Inferior parietal cortex (tissue), 1 donor: ENCODE data around the gene PREX1.

Source experiments
- DNase-seq: peaks from one replicate; pipeline ENCODE4 v3.0.0-alpha.2; 2016; ENCODE audit errors: extremely low spot score

Gene PREX1

DNA sequence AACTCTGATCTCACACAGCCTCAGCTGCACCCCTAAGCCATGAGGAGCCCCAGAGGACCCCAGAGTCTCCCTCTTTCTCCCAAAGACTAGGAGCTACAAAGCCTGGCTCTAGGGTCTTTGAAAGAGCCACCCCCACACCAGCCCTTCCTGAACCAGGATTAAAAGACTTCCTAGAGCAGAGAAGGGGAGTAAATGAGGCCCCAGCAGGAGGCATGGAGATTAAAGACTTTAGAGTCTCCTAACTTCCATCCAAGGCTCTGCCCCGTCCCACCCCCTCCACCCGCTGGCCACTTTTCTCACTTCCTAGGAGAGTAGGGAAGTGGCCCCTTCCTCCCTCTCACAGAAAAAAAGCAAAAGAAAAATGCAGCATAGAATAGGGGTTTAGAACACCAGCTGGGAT, 1.7 kb downstream of the PREX1 start:
- no peak for DNase-seq

DNA sequence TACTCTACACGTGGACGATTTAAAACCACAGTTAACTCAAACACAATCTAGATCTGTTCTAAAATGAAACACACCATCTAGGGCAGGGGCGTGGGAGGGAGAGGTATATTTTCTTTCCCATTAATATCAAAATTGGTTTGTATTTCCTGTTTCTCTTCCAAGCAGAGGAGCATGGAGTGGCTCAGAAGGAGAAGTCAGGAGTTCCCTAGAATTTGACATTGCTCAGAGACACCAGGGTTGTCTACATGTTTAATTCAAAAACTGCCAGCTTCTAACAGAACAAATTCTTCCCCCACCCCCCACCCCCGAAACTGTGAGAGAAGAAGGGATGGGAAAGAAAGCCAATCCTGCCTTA, 2.3 kb downstream of the PREX1 start:
- DNase-seq: no peak

DNA sequence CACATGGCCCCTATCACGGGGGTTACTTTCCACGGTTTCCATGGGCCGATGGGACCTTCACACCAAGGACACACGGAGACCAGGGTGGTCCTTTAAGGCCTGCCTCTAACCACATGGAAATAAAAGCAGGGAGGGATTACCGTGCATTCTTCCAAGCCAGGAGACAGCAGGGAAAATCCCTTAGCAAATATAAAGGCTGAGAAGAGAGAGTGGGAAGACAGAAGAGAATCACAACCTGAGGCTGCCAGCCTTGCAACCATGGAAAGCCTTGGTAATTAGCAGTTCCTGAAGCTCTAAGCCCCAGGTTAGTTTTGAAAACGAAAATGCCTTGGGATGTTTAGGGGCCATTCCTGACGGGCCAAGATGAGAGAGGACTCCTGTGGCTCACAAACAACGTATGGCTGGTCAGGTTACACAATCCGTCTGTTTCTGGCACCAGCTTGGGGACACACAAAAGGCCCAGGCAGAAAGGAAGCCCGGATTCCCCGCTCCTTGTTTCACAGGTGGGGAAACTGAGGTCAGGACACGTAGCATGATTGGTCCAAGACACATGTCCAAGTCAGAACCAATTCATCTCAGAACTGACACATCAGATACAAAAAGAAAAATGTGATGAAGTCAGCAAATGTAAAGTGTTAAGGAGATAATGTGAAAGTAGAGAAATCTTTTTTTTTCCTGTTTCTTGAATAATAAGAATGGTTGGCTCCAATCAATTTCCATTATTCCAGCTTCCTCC, 2.8 kb downstream of the PREX1 start:
- no peak for DNase-seq

DNA sequence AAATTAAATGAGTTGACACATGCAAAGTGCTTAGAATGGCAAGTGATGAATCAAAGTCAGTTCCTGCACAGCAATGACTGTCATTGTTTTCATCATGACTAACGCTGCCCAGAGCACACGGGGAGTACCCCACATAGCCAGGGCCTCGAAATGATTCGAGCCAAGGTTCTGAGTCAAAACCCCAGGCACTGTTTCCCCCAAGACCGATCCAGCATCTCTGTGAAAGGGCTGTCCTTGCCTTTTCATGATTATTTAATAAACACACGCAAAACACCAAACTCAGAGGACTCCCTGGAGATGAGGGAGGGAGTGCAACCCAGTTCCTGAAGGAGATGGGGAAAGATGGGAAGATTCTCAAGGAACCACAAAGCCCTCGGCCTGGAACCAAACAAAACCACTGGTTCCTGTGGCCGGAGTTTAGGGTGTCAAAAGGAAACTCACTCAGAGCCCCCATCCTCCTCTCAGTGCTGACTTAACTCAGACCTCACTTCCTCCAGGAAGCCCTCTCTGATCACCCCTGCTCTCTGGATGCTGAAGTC, 3.8 kb downstream of the PREX1 start:
- DNase-seq: peak; percentile 48

DNA sequence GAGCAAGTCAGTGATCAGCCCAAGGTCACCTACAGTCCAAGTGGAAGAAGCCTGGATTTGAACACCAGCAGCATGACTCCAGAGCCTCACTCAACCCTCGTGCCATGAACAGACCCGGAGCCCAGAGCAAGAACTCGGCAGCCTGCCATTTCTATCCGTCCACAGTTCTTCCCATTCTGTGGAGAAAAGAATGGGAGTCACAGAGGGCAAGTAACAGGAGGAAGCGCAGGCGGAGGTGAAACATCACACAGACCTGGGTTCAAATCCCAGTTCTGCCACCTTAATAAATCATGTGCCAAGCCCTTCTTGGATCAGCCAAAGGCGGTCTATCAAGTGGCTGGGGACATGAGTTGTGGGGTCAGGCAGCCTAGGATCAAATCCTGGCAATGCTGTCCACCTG, 4.3 kb downstream of the PREX1 start:
- no peak for DNase-seq

DNA sequence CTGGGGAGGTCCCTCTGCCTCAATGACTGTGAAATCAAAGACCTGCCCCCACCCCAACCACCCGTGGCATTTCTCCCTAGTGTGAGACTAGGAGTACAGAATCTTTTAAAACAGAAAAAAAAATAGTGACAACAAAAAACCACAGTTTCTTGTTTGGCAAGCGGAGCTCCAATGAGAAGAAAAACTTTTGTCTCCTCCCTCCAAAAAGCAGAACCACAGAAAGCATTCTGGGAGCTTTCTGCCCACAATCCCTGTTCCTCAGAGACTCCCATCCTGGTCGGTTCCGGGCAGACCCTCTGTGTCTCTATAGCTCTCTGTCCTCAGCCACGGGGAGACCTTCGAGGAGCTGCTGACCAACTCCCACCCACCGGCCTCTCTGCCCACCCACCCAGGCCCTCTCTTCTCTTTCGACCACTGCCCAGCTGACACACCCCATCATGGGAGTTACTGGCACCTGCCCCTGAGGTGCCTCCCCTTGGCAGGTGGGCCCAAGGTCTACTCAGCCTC, 4.9 kb downstream of the PREX1 start:
- DNase-seq: no peak

DNA sequence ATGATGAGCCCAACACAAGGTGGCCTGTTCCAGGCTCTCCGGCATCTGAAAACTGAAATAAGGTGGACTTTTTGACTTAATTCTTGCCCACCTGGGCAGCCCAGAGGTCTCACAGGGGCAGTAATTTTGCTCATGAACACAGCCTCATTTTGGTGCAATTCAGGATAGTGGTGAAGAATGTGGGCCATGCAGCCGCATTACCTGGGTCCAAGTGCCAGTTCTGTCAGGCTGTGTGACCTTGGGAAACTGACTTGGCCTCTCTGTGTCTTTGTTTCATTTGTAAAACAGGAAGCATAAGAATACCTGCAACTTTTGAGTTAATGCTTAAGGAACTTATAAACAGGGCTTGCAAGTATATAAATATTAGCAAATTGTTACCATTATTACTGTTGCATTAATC, 5.6 kb downstream of the PREX1 start:
- DNase-seq: no peak

DNA sequence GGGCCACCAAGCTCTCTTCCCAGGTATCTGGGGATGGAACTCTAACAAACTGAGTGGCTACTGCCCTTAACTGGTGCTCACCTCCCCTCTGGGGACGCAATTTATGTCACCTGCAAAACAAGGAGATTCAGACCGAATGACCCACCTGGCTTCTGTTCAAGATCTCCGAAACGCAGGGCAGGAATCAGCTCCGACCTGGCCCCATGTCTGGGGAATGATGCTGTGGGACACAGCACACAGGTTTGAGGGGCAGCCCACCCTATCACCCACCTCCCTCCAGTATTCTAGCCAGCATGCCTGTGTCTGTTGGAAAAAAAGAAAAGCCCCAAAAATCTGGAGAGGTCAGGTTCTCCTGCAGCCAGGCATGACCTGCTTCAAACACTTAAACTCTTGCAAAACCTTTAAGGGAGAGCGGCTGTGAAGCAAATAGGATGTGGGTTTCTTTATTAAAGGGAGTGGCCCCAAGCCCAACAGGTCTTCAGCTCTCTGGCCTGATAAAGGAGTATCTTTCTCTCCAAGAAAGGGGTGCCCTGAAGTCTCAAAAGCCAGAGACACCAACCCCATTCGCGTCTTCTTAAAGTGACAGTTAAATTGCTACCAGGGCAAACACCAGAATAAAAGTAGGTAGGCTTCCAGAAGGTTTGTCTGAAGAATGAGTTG, 6.4 kb downstream of the PREX1 start:
- no peak for DNase-seq

DNA sequence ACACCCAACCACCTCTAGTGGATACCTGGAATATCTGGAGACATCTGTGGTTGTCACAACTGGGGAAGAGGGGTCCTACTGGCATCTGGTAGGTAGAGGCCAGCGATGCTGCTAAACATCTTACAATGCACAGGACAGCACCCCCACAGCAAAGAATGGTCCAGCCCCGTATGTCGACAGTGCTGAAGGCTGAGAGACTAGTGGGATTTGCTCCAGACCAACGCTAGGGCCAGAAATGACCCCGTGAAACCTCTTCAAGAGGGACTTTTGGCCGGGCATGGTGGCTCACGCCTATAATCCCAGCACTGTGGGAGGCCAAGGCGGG, 7.2 kb downstream of the PREX1 start:
- no peak for DNase-seq

DNA sequence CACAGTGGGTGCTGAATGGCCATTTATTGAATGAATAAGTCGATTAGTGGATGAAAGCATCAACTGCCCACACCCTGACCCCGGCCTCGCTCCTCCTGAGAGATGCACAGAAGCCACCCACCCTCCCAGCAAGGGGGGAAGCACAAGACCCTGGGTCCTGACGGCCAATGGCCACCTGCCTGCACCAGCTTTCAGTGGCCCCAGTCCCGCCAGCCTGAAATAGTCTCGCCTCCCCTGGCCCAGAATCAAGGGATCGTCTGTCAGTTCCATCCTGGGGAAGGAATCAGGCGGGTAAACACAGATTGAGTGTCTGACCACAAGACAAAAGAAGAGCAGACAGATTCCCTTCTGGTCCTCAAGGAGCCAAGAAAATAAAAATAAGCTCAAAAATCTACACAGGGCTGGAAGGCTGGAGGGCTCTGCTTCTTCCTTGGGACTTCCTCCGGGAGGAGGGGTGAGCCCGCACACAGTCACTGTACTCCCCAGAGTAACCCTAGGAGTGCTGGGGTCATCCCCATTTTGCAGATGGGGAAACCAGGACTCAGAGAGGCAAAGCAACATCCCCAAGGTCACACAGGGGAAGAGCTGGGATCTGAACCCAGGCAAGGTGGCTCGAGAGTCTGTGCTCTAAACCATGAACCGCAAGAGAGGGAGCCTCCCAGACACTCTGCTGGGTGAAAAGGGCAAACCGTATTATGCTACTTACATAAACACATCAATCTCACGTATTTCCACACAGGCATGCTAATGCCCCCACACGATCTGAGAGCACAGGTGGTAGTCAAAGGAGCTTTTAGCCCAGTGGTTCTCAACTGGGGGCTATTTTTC, 7.8 kb downstream of the PREX1 start:
- no peak for DNase-seq

DNA sequence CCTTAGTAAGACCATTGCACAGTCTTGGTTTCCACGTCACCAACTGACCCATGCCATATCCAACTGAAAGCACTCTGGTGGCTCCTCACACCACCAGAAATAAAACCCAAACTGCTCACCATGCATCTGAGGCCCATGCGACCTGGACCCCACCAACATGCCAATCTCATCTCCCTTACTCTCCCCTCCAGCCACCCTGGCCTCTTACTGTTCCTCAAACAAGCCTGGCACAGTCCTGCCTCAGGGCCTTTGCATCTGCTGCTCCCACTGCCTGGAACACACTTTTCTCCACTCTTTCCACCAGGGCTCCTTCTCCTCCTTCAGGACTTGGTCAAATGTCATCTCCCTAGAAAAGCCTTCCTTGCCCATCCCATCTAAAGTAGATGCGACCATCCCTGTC, 8.7 kb downstream of the PREX1 start:
- DNase-seq: no peak

DNA sequence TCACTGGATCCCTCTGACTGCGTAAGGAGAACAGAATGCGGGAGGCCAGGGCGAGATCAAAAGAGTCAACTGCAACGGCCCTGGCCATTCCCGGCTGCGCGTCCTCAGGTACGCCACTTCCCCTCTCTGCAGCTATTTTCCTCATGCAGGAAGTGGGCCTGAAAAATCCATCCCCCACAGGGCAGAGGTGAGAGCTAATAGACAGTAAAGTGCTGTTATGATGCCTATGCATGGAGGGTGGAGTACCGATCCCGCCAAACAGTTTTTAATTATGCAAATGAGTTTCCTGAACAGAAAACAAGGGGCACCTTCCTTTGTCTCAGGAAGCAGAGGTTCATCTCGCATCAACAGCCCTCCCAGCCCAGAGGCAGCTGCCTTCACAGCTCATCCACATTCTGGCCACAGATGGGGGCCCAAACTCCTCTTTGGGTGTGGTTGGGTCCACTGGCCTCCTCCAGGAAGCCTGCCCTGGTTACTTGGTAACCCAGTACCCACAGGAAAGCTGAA, 9.3 kb downstream of the PREX1 start:
- DNase-seq: no peak

DNA sequence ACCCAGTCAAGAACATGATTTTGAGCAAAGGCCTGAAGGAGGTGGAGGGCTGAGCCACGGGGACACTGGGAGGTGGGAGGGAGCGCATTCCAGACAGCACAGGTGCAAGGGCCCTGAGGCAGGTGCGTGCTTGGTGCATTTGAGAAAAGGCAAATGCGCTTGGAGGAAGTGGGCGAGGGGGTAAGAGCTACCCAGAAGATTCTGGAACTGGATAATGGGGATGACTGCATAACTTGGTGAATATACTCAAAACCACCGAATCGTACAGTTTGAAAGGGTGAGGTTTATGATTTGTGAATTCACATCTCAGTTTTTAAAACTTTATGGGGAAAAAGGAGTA, 9.8 kb downstream of the PREX1 start:
- no peak for DNase-seq

DNA sequence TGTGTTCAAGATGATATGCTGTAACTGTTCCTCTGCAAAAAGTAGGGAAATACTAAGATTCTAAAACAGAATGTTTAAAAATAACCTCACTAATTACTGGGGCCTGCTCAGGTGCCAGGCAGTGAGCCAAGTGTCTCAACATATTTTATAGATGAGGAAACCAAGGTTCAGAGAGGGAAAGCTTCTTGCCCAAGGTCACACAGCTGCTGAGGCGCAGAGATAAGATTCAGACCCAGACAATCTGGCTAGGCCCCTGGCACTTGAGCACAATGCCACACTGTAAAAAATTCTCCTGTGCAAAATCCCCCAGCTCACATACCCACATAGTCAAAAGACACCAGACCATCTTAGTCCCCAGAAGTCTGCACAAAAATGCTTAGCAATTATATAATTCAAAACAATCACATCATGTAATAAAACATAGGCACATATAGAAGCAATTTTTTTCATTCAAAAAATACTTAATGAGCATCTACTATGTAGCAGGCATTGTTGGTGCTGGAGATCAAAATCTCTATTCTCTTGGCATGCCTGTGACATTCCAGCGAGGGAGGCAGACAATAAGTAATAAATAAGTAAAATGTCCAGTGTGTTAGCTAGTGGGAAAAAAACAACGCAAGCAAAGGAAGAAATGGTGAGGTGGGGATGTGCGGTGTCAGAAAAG, 10.3 kb downstream of the PREX1 start:
- DNase-seq: no peak

DNA sequence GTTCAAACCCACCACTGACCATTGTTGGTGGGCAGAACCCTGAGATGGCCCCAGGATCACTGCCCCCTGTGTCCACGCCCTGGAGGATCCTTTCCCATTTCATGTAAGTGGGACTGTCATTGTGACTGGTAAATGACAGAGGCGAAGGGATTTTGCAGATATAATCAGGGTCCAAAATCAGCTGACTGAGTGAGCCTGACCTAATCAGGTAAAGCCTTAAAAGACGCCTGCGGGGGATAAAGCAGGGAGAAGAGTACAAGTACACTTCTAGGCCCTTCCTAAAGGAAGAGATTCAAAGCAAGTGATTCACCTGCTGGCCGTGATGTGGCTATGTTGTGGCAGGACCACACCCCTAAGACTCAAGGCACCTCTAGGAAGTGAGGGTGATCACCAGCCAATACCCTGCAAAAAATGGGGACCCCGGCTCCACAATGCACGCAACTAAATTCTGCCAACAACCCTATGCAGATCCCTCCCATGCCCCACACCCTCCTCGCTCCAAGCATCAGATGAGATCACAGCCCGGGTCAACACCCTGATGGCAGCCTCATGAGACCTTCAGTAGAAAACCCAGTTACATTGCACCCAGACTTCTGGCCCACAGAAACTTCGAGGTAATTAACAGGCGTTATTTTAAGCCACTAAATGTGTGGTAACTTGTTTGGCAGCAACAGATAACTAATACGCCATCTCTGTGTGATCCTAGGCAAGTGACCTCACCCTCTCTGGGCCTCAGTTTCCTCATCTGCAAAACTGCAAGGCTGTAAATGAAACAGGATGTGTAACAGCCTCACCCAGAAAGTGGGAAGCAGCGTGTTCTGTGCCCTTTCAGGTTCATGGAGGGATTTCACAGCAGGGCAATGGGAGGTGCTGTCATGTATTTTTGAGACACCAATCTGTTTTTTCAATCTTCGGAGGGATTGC, 11.3 kb downstream of the PREX1 start:
- DNase-seq: no peak

DNA sequence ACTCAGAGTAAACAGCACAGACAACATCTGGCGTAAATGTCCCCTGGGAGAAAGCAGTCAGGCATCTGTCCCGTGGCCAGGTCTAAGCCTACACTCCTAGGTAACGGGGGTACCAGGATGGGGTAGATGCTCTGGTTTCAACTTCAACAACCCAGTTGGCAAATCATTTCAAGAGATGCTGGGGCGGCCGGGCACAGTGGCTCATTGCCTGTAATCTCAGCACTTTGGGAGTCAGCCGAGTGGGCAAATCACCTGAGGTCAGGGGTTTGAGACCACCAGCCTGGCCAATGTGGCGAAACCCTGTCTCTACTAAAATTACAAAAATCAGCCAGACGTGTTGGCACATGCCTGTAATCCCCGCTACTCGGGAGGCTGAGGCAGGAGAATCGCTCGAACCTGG, 12.3 kb downstream of the PREX1 start:
- no peak for DNase-seq

DNA sequence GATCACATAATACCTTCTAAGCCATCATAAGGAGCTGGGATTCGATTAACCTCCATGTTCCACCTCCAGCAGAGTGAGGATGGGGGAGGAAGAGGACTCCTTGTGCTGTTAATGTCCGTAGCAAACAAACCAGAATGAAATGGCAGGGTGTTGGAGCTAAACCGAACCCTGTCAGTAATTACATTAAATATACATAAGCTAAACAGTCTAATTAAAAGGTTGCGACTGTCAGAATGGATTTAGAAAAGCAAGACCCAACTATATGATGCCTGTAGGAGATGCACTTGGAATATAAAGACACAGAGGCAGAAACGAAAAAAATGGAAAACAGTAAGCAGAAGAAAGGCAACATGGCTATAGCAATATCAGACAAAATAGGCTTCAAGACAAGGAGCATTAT, 13.2 kb downstream of the PREX1 start:
- DNase-seq: no peak

DNA sequence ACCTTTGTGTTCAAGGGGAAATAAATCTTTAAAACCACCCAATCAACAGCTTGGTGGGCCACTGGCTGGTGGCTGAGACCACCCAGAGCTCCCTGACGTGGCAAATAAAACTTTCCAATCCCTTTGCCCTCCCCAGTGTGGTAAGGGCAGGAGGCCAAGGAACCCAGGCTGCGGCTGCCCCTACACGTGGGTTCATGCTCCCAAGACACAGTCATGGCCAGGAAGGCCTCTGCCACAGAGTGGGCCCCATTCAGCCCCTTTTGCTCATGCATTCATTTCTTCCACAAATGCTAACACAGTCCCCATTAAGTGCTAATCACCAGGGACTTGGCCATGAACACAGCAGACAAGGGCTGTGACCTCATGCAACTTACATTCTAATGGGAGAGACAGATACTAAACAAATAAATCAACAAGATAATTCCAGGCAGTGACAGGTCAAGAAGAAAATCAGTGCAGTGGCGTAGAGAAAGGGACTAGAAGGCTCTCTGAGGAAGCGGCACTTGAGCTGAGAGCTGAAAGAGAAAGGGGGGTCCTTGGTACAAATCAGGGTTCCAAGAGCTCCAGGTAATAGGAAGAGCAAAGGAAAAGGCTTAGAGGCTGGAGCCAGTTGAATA, 13.8 kb downstream of the PREX1 start:
- no peak for DNase-seq

DNA sequence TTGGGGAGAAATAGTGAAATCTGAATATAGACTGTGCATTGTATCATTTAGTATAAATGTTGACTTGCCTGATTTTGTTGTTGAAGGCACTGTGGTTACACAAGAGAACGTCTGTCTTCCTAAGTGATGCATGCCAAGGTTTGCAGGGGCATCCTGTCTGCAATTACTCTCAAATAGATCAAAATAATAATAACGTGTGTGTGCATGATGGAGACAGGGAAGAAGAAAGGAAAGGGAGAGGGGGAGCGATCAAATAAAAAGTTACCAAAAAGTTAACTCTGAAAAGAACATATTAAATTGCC, 14.4 kb downstream of the PREX1 start:
- DNase-seq: no peak

DNA sequence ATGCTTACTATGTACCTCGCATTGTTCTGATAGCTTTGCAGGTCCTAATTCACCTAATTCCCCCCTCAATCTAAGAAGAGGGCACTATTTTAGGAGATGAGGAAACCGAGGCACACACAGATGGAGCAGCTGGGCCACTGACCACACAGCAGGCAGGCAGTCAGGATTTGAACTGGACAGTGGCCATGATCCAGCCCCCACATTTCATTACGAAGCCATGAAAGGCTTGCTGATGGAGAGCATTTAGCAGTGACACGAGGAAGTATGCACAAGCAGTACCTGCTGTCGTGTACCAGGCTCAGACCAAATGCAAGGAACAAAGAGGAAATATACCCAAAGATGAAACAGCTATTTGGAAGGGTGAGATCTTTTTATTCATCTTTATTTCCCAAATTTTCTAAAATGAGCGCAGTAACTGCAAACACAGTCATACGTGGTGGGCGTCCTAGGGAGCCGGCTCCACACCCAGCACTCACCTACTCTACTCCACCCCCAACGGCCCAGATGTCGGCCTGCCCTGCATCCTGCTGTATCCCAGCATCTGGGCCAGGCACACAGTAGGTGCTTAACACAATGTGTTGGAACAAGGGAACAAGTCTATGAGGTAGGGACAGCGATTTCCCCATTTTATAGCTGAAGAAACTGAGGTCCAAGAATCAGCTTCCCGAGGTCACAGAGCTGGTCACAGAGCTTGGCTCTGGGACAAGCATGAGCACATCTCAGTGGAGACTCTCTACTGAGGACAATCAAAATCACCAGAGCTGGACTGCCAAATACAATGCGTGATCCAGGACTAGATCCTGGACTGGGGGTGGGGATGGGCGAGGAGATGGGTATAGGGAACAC, 15.0 kb downstream of the PREX1 start:
- no peak for DNase-seq
